ENCODE measurements around the gene MAPK4.

DNA sequence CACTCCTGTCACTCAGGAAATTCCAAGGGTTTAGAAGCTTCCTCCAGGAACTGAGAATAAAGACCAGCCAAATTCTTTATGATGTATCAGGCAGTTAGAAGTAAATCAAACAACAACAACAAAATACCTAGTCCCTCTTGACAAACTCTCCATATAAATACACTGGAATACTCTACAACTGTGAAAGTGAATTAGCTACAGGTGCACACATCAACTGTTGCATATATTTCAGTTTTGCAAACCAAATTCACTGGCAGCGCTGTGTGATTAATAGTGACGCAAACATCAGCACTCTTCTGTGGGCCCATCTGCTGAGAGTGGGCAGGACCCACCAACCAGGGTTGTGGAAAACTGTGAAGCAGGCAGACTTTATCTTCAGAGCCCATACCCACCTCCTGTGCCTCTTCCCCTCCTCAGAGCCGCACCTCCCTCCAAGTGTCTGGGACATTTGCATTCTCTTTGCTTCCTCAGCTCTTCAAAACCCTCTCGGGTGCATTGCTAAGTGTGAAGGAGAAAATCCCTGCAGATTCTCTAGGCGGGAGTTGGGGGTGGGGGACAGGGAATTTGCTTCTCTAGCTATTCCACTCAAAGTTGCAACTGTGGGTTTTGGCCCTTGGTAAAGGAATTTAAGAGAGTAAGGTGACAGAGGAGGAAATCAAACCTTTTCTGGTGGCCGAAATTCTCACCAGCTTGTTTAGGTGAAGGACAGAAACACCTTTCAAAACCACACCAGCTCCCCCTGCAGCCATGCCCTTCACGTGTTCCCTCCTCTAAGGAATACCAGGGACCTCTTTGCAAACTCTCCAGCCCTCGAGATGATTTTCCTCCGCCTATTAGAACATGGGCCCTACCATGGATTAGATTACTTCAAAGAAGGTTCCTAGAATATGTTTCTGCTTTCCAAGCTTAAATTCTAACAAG lies 140.6 kb downstream of the MAPK4 start:
- TF ChIP-seq POLR2AphosphoS5 (IDR thresholded peaks at IDR 0.05) (no peak), CTCF (IDR thresholded peaks at IDR 0.05) (no peak), EP300 (IDR thresholded peaks at IDR 0.05) (no peak)

Measured in sigmoid colon (tissue), 4 donors.